Parathyroid adenoma (tissue), 2 donors: ENCODE measurements around the gene OR7G3.

Experiments
- H2AFZ ChIP-seq: fragments of 300-600 bp; sonication (generic); one replicate; pipeline ENCODE4 v1.7.0; 2017; ENCODE audit warnings: antibody characterized with exemption, mild to moderate bottlenecking
- H3K27ac ChIP-seq: fragments of 300-600 bp; sonication (generic); one replicate; pipeline ENCODE4 v1.7.0; 2017
- H3K27me3 ChIP-seq: fragments of 300-600 bp; sonication (generic); one replicate; pipeline ENCODE4 v1.7.0; 2017; ENCODE audit warnings: low read length; ENCODE audit not compliant: control insufficient read depth, insufficient read depth
- H3K36me3 ChIP-seq: fragments of 300-600 bp; sonication (generic); one replicate; pipeline ENCODE4 v1.7.0; 2017; ENCODE audit warnings: low read length; ENCODE audit not compliant: control insufficient read depth, insufficient read depth
- H3K4me1 ChIP-seq: fragments of 300-600 bp; sonication (generic); one replicate; pipeline ENCODE4 v1.7.0; 2017; ENCODE audit warnings: control low read depth
- H3K4me2 ChIP-seq: fragments of 300-600 bp; sonication (generic); one replicate; pipeline ENCODE4 v1.7.0; 2017; ENCODE audit warnings: low read length
- H3K4me3 ChIP-seq: fragments of 300-600 bp; sonication (generic); one replicate; pipeline ENCODE4 v1.7.0; 2017; ENCODE audit warnings: low read depth, low read length
- H3K79me2 ChIP-seq: fragments of 300-600 bp; sonication (generic); one replicate; pipeline ENCODE4 v1.7.0; 2017; ENCODE audit warnings: control low read depth
- H3K9ac ChIP-seq: fragments of 300-600 bp; sonication (generic); one replicate; pipeline ENCODE4 v1.7.0; 2017; ENCODE audit warnings: mild to moderate bottlenecking
- H3K9me3 ChIP-seq: fragments of 300-600 bp; sonication (generic); one replicate; pipeline ENCODE4 v1.7.0; 2017; ENCODE audit warnings: low read length; ENCODE audit not compliant: control insufficient read depth
- TF ChIP-seq, protein P1 (sequence below): fragments of 300-600 bp; sonication (generic); IDR thresholded peaks from one replicate; pipeline ENCODE4 v1.7.0; 2017; ENCODE audit warnings: antibody characterized with exemption, mild to moderate bottlenecking
- donor health status: primary hyperparathyroidism.

Gene OR7G3

DNA sequence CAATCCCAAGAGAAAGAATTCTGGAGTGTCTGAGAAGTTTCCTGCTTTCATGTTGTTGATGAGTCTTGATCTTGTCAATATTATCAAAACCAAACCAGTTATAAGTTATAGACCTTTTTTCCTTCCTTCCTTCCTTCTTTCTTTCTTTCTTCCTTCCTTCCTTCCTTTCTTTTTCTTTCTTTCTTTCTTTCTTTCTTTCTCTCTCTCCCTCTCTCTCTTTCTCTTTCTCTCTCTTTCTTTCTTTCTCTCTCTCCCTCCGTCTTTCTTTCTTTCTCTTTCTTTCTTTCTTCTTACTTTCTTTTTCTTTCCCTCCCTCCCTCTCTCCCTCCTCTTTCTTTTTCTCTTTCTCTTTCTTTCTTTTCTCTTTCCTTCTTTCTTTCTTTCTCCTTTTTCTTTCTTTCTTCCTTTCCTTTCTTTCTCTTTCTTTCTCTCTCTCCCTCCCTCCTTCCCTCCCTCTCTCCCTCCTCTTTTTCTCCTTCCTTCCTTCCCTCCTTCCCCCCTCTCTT lies at the start of gene OR7G3:
OR7G3 (minus strand) TSS at position 51 of the 506 bp plus-strand sequence; CDS start at position 51, 0 bp downstream.
- no peaks in the 10 kb centered on the region for H3K4me1 ChIP-seq
- TF ChIP-seq, protein P1, sequence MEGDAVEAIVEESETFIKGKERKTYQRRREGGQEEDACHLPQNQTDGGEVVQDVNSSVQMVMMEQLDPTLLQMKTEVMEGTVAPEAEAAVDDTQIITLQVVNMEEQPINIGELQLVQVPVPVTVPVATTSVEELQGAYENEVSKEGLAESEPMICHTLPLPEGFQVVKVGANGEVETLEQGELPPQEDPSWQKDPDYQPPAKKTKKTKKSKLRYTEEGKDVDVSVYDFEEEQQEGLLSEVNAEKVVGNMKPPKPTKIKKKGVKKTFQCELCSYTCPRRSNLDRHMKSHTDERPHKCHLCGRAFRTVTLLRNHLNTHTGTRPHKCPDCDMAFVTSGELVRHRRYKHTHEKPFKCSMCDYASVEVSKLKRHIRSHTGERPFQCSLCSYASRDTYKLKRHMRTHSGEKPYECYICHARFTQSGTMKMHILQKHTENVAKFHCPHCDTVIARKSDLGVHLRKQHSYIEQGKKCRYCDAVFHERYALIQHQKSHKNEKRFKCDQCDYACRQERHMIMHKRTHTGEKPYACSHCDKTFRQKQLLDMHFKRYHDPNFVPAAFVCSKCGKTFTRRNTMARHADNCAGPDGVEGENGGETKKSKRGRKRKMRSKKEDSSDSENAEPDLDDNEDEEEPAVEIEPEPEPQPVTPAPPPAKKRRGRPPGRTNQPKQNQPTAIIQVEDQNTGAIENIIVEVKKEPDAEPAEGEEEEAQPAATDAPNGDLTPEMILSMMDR: no peak
- H3K4me3 ChIP-seq: no peak within 1 kb of the TSS
- H3K27ac ChIP-seq: no peak within 1 kb of the TSS
- H3K36me3 ChIP-seq: no peaks in the 10 kb centered on the region
- no peak within 1 kb of the TSS for H3K9ac ChIP-seq
- no peak within 1 kb of the TSS for H2AFZ ChIP-seq
- H3K27me3 ChIP-seq: no peaks in the 10 kb centered on the region
- no peaks in the 10 kb centered on the region for H3K9me3 ChIP-seq
- no peaks in the 10 kb centered on the region for H3K79me2 ChIP-seq
- no peak within 1 kb of the TSS for H3K4me2 ChIP-seq

DNA sequence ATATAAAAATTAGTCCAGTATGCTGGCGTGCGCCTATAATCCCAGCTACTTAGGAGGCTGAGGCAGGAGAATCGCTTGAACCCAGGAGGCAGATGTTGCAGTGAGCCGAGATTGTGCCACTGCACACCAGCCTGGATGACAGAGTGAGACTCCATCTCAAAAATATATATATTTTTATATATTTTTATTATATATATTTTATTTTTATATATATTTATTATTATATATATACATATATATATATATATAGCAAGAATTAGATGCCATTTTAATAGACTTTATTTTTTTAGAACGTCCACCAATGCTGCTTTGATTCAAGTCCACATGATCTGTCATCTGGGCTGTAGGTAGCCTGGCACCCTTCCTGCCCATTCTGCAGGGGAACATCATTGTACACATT lies 48.6 kb upstream of the OR7G3 start:
- H3K9ac ChIP-seq: no peak overlapping the region
- no peaks in the 10 kb centered on the region for H3K4me1 ChIP-seq
- H2AFZ ChIP-seq: no peak overlapping the region
- TF ChIP-seq, protein P1: no peak
- no peaks in the 10 kb centered on the region for H3K27me3 ChIP-seq
- no peak overlapping the region for H3K4me3 ChIP-seq
- no peaks in the 10 kb centered on the region for H3K36me3 ChIP-seq
- no peak overlapping the region for H3K27ac ChIP-seq
- H3K79me2 ChIP-seq: no peaks in the 10 kb centered on the region
- no peaks in the 10 kb centered on the region for H3K9me3 ChIP-seq
- no peak overlapping the region for H3K4me2 ChIP-seq

DNA sequence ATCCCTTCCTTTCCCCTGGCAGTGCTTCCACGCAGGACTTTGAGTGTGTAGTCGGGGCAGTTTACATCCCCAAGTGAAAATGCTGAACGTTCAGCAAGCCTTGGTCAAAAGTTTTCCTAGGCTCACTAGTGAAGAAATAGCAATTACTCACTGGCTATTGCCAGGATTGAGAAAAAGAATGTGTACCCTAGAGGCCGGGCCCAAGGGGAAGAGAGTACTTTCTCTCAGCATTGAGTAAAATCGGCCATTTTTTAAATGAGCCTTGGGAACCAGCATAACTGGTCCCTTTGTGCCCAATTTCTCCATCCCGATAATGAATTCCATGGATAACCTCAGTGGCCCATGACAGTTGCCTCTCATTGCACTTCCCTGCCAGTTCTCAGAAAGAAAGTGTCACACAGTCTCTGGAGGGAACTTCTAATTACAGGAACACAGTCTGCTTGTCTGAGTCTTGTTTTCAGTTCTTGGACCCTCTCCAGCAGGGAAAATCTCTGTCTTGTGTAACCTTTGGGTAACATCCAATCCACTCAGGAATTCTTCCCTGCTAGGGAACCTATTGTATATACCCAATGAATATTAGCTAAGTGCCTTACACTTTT lies 44.7 kb upstream of the OR7G3 start:
- H3K27me3 ChIP-seq: no peaks in the 10 kb centered on the region
- H3K9me3 ChIP-seq: no peaks in the 10 kb centered on the region
- no peak overlapping the region for H3K4me2 ChIP-seq
- no peak overlapping the region for H2AFZ ChIP-seq
- TF ChIP-seq, protein P1: no peak
- no peaks in the 10 kb centered on the region for H3K79me2 ChIP-seq
- H3K9ac ChIP-seq: no peak overlapping the region
- no peaks in the 10 kb centered on the region for H3K36me3 ChIP-seq
- no peak overlapping the region for H3K27ac ChIP-seq
- no peak overlapping the region for H3K4me3 ChIP-seq
- no peaks in the 10 kb centered on the region for H3K4me1 ChIP-seq

DNA sequence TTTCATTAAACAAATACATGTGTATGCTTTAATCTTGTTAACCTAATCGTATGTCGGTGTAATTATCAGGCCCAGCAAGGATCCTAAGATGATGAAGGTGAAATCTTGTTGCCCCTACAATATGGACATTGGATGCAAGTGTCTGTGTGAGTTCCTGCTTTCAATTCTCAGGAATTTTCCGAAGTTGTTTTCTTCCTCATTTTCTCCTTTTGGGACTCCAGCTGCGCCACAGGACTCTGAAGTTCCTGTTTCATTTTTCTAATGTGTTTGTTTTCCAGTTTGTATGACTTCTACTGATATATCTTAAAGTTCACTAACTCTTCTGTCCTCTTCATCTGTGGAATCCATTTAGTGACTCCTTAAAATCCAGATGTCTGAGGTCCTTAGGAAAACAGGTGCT lies 40.1 kb upstream of the OR7G3 start:
- Histone ChIP-seq H3K4me2 (no peak overlapping the region), H3K79me2 (no peaks in the 10 kb centered on the region), H3K9ac (no peak overlapping the region), H3K36me3 (no peaks in the 10 kb centered on the region), H3K9me3 (no peaks in the 10 kb centered on the region), H3K27me3 (no peaks in the 10 kb centered on the region), H3K4me1 (no peaks in the 10 kb centered on the region), H3K4me3 (no peak overlapping the region), H2AFZ (no peak overlapping the region), H3K27ac (no peak overlapping the region)
- TF ChIP-seq, protein P1: no peak

DNA sequence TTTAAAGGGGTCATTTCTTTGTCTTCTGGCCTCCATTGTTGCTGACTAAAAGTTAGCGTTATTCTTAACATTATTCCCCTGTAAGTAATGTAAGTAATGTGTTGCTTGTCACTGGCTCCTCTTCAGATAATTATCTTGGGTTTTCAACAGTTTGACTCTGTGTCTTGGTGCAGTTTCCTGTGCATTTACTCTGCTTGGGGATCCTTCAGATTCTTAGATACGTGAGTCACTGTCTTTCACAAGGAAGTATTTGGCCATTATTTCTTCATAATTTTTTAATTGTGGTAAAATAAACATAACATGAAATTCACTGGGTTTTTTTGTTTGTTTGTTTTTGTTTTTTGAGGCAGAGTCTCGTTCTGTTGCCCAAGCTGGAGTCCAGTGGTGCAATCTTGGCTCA lies 38.5 kb upstream of the OR7G3 start:
- Histone ChIP-seq H3K79me2 (no peaks in the 10 kb centered on the region), H3K4me3 (no peak overlapping the region), H3K27me3 (no peaks in the 10 kb centered on the region), H3K36me3 (no peaks in the 10 kb centered on the region), H2AFZ (no peak overlapping the region), H3K4me1 (no peaks in the 10 kb centered on the region), H3K9ac (no peak overlapping the region), H3K9me3 (no peaks in the 10 kb centered on the region), H3K4me2 (no peak overlapping the region), H3K27ac (no peak overlapping the region)
- TF ChIP-seq, protein P1: no peak
